K562 (cell line): Measurements from ENCODE around the gene TOMM40L. TPM values are rescaled to one million over a fixed set of nuclear protein-coding genes. Genes with fewer than 3 reads are reported as not detected.
"Not testable (repeated sequence)": the region's sequence is repeated elsewhere in the genome, so short reads cannot be mapped to it uniquely, and the experiment has no call there.

Experiments used
- ATAC-seq: fragments of 200-7000 bp; cut with Tn5 transposase; 3 replicates; pipeline ENCODE4 v1.9.1; 2020; ENCODE audit warnings: moderate library complexity
- BruUV-seq: library from RNA; stranded (reverse); fragments of 400-500 nt; replicated peaks from 2 replicates; lab custom pipeline; 2021; lab: Mats Ljungman, UMichigan
- CTCF ChIA-PET: fragments of 300-600 bp; formaldehyde crosslinking; extraction: SDS; loops from one replicate; lab custom pipeline; 2021; ENCODE audit warnings: low intra/inter-chr PET ratio; lab: Yijun Ruan, JAX
- POLR2A ChIA-PET: fragments of 300-600, 350-650 bp; sonication (Branson Sonifier 250); formaldehyde crosslinking; extraction: SDS; loops from one replicate; lab custom pipeline; 2021; ENCODE audit warnings: antibody characterized with exemption, inconsistent platforms; lab: Yijun Ruan, JAX
- DNase-seq, 4 experiments: peaks; one replicate each; pipeline versions ENCODE4 v3.0.0 to v3.0.0-alpha.2; 2011 to 2018; ENCODE audit warnings: low spot score in 3 of 4, mixed read lengths in 3 of 4; ENCODE audit errors: extremely low read depth in 1 of 4
- FAIRE-seq: peaks from 2 replicates; lab custom pipeline; 2011; peaks lifted over from hg19 to GRCh38; lab: Jason Lieb, UNC
- H2AFZ ChIP-seq: 2 replicates; pipeline ENCODE4 v1.6.0; 2011; ENCODE audit warnings: low read depth, low read length, control low read depth, inconsistent platforms
- H3K27ac ChIP-seq: fragments of 200-600 bp; 3 replicates; pipeline ENCODE4 v1.8.0; 2011; ENCODE audit warnings: low read depth, mild to moderate bottlenecking, control low read depth, inconsistent platforms, low read length, moderate library complexity, mixed read lengths; ENCODE audit errors: extremely low read depth
- H3K27me3 ChIP-seq, 2 experiments: fragments of 300-600 bp in 1 of 2; 2 replicates in 1 of 2; 3 replicates in 1 of 2; pipeline versions ENCODE4 v1.6.0 to v1.8.0; 2011; ENCODE audit warnings: inconsistent platforms in 2 of 2, low read length in 2 of 2, mild to moderate bottlenecking in 1 of 2, mixed read lengths in 1 of 2, moderate library complexity in 1 of 2; ENCODE audit not compliant: control insufficient read depth in 2 of 2, insufficient read depth in 2 of 2
- H3K36me3 ChIP-seq: fragments of 300-600 bp; 3 replicates; pipeline ENCODE4 v1.8.0; 2011; ENCODE audit warnings: mild to moderate bottlenecking, low read length, inconsistent platforms; ENCODE audit not compliant: control insufficient read depth, insufficient read depth
- H3K4me1 ChIP-seq, 2 experiments: fragments of 200-600 bp in 1 of 2; replicated peaks in 1 of 2; 2 replicates in 1 of 2; 3 replicates in 1 of 2; pipeline versions ENCODE4 v1.5.1 to v1.8.0; 2011; ENCODE audit warnings: inconsistent platforms in 2 of 2, low read length in 2 of 2, mild to moderate bottlenecking in 1 of 2, mixed read lengths in 1 of 2, moderate library complexity in 1 of 2; ENCODE audit not compliant: control insufficient read depth in 2 of 2, insufficient read depth in 2 of 2
- H3K4me2 ChIP-seq: 2 replicates; pipeline ENCODE4 v1.6.1; 2011; ENCODE audit warnings: low read length, control low read depth, inconsistent platforms, mixed read lengths; ENCODE audit not compliant: insufficient read depth
- H3K4me3 ChIP-seq: fragments of 200-600 bp; sonication (generic), shearing (Covaris generic); 2 replicates; pipeline ENCODE4 v1.5.1; 2016; ENCODE audit warnings: control low read depth, inconsistent platforms
- H3K79me2 ChIP-seq: fragments of 200-600 bp; 3 replicates; pipeline ENCODE4 v1.8.0; 2011; ENCODE audit warnings: low read length, inconsistent platforms; ENCODE audit not compliant: control insufficient read depth, insufficient read depth
- H3K9ac ChIP-seq, 2 experiments: 2 replicates each; pipeline versions ENCODE4 v1.6.0 to v1.6.1; 2011; ENCODE audit warnings: low read depth in 2 of 2, low read length in 2 of 2, control low read depth in 1 of 2, inconsistent platforms in 1 of 2, mild to moderate bottlenecking in 1 of 2, mixed read lengths in 1 of 2; ENCODE audit not compliant: insufficient read depth in 1 of 2
- H3K9me1 ChIP-seq: one replicate; pipeline ENCODE4 v1.6.0; 2011; ENCODE audit warnings: inconsistent platforms, mild to moderate bottlenecking, low read length, moderate library complexity; ENCODE audit not compliant: control insufficient read depth, insufficient read depth
- H3K9me3 ChIP-seq: replicated peaks from 2 replicates; pipeline ENCODE4 v1.5.1; 2011; ENCODE audit warnings: low read depth, low read length, inconsistent platforms; ENCODE audit not compliant: control insufficient read depth, insufficient read depth
- H4K20me1 ChIP-seq: replicated peaks from 2 replicates; pipeline ENCODE4 v1.6.1; 2011; ENCODE audit warnings: low read length, inconsistent platforms, mixed read lengths; ENCODE audit not compliant: control insufficient read depth, insufficient read depth
- PRPF4 ChIP-seq: fragments of 200-400 bp; formaldehyde crosslinking; IDR thresholded peaks from one replicate; pipeline ENCODE4 v1.6.1; 2017; ENCODE audit warnings: low read length, low read depth, mild to moderate bottlenecking; ENCODE audit not compliant: insufficient read depth, poor library complexity, severe bottlenecking
- PTBP1 ChIP-seq: fragments of 200-400 bp; formaldehyde crosslinking; IDR thresholded peaks from 2 replicates; pipeline ENCODE4 v1.6.1; 2017; ENCODE audit warnings: low read depth, low read length
- SRSF7 ChIP-seq: fragments of 200-400 bp; formaldehyde crosslinking; optimal IDR thresholded peaks from 2 replicates; pipeline ENCODE3; 2017; ENCODE audit warnings: mild to moderate bottlenecking, low read depth, low read length
- ZBTB8A ChIP-seq: fragments of 450-650 bp; IDR thresholded peaks from 2 replicates; pipeline ENCODE4 v1.6.1; 2018; ENCODE audit warnings: mild to moderate bottlenecking, moderate library complexity; ENCODE audit not compliant: partially characterized antibody
- WGBS: fragments of 100-300 bp; shearing (Covaris generic); methylation state at CpG from one replicate; pipeline ENCODE4 v1.1.6; 2016; ENCODE audit warnings: low coverage, mixed read lengths; ENCODE audit not compliant: insufficient coverage; ENCODE audit errors: missing lambda C conversion rate; 5-methylcytosine and 5-hydroxymethylcytosine counted together
- in situ Hi-C: fragments of 300-500 bp; cut with MboI; formaldehyde crosslinking; loops from 4 replicates; pipeline ENCODE4 v1.15.0; 2018; ENCODE audit warnings: inconsistent platforms, mixed read lengths
- intact Hi-C: fragments of 100-400 bp; cut with micrococcal nuclease; formaldehyde crosslinking; loops from 2 replicates; pipeline ENCODE4 v1.14.2; 2022
- polyA plus RNA-seq, 8 experiments: library from polyadenylated mRNA; depleted of rRNA in 4 of 8; stranded (reverse) in 5 of 8; unstranded in 3 of 8; fragments of >200 nt; fragmentation: Nextera tagmentation in 2 of 8; fragmentation: Illumina TruSeq in 1 of 8; extraction: Ambion mirVana in 2 of 8; extraction: Trizol in 1 of 8; gene quantifications; 2 replicates each; pipeline versions ENCODE4 v1.2.1 to v1.2.3, GENCODE V29; 2011 to 2014; ENCODE audit warnings: inconsistent platforms in 1 of 8, missing spikeins in 1 of 8
- total RNA-seq, 7 experiments: library from RNA; depleted of rRNA in 6 of 7; stranded (reverse); fragments of >200 nt in 6 of 7; fragmentation: Illumina TruSeq in 2 of 7; extraction: Trizol in 2 of 7; gene quantifications; 2 replicates each; pipeline versions ENCODE4 v1.2.1 to v1.2.3, GENCODE V29; 2011 to 2021; ENCODE audit warnings: low replicate concordance in 1 of 7
- TF ChIP-seq, protein P1 (sequence below): fragments of 450-650 bp; formaldehyde crosslinking; IDR thresholded peaks from 2 replicates; pipeline ENCODE4 v1.4.0; 2022; ENCODE audit warnings: mild to moderate bottlenecking, moderate library complexity
- TF ChIP-seq, protein P2 (sequence below), 3 experiments: IDR thresholded peaks in 2 of 3; conservative IDR thresholded peaks in 1 of 3; 2 replicates each; pipeline ENCODE4 v1.5.1; 2011 to 2012; ENCODE audit warnings: low read length in 3 of 3, mild to moderate bottlenecking in 3 of 3, control low read depth in 2 of 3, improper control_type of control experiment in 1 of 3, inconsistent platforms in 1 of 3, low read depth in 1 of 3, mixed read lengths in 1 of 3, moderate library complexity in 1 of 3; ENCODE audit not compliant: insufficient read depth in 2 of 3

The TOMM40L gene
- total and polyA plus RNA-seq, 9 of the 15 experiments (the other 6 are each of a cell fraction or from before 2014, with no cell fraction given): 9.6 to 33.6 (median 25.2) TPM

DNA sequence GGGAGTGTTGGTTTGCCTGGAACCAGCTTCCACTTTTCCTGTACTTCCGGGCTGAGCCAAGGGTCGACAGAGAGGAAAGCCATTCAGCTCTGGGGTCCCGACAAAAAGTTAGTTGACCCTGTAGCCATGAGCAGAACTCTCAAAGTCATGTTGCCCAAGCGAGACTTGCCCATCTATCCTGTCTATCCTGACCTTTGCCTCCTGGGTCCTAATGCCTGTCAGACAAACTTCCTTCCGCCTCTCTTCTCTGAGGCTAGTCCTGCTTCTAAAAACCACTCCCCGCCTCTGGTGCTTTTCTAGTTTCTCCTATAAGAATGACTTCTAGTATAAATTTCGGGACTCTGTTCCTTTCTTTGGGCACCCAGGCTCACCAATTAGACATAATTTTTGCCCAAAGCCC is 25.0 kb downstream of the TOMM40L start (continued):
- TF ChIP-seq, protein P1, sequence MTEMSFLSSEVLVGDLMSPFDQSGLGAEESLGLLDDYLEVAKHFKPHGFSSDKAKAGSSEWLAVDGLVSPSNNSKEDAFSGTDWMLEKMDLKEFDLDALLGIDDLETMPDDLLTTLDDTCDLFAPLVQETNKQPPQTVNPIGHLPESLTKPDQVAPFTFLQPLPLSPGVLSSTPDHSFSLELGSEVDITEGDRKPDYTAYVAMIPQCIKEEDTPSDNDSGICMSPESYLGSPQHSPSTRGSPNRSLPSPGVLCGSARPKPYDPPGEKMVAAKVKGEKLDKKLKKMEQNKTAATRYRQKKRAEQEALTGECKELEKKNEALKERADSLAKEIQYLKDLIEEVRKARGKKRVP (CRISPR knock-in tag): no peak
- TF ChIP-seq PRPF4 (no peak), PTBP1 (no peak)

DNA sequence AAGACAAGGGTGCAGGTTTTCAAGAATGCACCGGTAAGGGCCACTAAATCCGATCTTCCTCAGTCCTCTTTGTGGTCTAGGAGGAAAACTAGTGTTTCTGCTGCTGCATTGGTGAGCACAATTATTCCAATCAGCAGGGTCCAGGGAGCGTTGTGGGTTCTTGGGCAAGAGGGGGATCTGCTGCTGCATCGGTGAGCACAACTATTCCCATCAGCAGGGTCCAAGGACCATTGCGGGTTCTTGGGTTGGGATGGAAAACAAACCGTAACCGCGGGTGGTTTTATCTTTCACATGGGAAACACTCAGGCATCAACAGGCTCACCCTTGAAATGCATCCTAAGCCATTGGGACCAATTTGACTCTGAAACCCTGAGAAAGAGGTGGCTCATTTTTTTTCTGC is 25.7 kb downstream of the TOMM40L start:
- in situ Hi-C loops (no loop called here), intact Hi-C loops (no loop called here)
- H3K4me1 ChIP-seq: no peaks in the 10 kb centered on the region
- POLR2A ChIA-PET: no interaction called here
- H3K4me3 ChIP-seq: no peak overlapping the region
- no peaks in the 10 kb centered on the region for H3K36me3 ChIP-seq
- no peak overlapping the region for H3K27ac ChIP-seq
- no peak overlapping the region for H3K4me2 ChIP-seq
- 36% methylated on average over 8 of the region's 8 CpGs for WGBS
- CTCF ChIA-PET: no interaction called here
- no peaks in the 10 kb centered on the region for H3K27me3 ChIP-seq
- ATAC-seq (no peak), DNase-seq (no peak), FAIRE-seq (no peak)
- H3K79me2 ChIP-seq: no peaks in the 10 kb centered on the region
- H3K9me1 ChIP-seq: no peaks in the 10 kb centered on the region
- H3K9ac ChIP-seq: no peak overlapping the region
- BruUV-seq: no TSS peak
- no peaks in the 10 kb centered on the region for H4K20me1 ChIP-seq
- no peak overlapping the region for H2AFZ ChIP-seq
- H3K9me3 ChIP-seq: 0 out of 2 replicates have a peak, but pooled peaks cover 2% of the 10 kb centered on the region
- TF ChIP-seq SRSF7 (no peak), ZBTB8A (no peak)
- TF ChIP-seq, protein P2, sequence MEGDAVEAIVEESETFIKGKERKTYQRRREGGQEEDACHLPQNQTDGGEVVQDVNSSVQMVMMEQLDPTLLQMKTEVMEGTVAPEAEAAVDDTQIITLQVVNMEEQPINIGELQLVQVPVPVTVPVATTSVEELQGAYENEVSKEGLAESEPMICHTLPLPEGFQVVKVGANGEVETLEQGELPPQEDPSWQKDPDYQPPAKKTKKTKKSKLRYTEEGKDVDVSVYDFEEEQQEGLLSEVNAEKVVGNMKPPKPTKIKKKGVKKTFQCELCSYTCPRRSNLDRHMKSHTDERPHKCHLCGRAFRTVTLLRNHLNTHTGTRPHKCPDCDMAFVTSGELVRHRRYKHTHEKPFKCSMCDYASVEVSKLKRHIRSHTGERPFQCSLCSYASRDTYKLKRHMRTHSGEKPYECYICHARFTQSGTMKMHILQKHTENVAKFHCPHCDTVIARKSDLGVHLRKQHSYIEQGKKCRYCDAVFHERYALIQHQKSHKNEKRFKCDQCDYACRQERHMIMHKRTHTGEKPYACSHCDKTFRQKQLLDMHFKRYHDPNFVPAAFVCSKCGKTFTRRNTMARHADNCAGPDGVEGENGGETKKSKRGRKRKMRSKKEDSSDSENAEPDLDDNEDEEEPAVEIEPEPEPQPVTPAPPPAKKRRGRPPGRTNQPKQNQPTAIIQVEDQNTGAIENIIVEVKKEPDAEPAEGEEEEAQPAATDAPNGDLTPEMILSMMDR (IDR thresholded peaks at IDR 0.05 in 2 of 3, conservative IDR thresholded peaks at IDR 0.05 in 1 of 3; ENCODE audit: insufficient read depth in 2 of 3, low read depth in 1 of 3, low read length in 3 of 3): no peak
- TF ChIP-seq, all 486 proteins: peak for 0

DNA sequence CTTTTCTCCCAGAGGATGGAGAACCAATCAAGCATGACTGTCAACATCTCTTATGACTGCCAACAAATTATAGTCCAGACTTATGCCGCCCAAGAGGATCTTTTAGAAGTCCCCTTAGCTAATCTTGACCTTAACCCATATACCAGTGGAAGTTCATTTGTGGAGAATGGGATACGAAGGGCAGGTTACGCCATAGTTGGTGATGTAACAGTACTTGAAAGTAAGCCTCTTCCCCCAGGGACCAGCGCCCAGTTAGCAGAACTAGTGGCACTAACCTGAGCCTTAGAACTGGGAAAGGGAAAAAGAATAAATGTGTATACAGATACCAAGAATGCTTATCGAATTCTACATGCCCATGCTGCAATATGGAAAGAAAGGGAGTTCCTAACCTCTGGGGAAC is 29.4 kb downstream of the TOMM40L start:
- FAIRE-seq, intact Hi-C loops, H4K20me1 ChIP-seq, H3K79me2 ChIP-seq, POLR2A ChIA-PET, H3K36me3 ChIP-seq, H3K9me3 ChIP-seq, H3K27ac ChIP-seq, CTCF ChIA-PET, H3K4me2 ChIP-seq, H3K4me3 ChIP-seq, BruUV-seq, H3K9me1 ChIP-seq, H2AFZ ChIP-seq, H3K9ac ChIP-seq, DNase-seq, ATAC-seq, H3K4me1 ChIP-seq, in situ Hi-C loops: not testable (repeated sequence)
- WGBS: 3% methylated on average over 5 of the region's 5 CpGs
- H3K27me3 ChIP-seq: peaks cover 16 to 18% of the 10 kb centered on the region in 2 experiments; a peak in 4 of 5 replicates
